HepG2 (cell line): ENCODE data around the gene ABHD1. TPM values are rescaled to one million over a fixed set of nuclear protein-coding genes. Genes with fewer than 3 reads are reported as not detected.

Source experiments
- ARID5B ChIP-seq: IDR thresholded peaks from 2 replicates; pipeline ENCODE4 v1.4.0; 2020; ENCODE audit warnings: mild to moderate bottlenecking, missing genetic modification reagents
- ATF1 ChIP-seq: IDR thresholded peaks from 2 replicates; pipeline ENCODE4 v1.6.1; 2016; ENCODE audit warnings: mild to moderate bottlenecking, control low read depth
- CBFB ChIP-seq: sonication (generic); formaldehyde crosslinking; IDR thresholded peaks from 2 replicates; pipeline ENCODE4 v1.4.0; 2020; ENCODE audit warnings: missing genetic modification reagents
- CTCF ChIP-seq: sonication (generic); formaldehyde crosslinking; IDR thresholded peaks from 2 replicates; pipeline ENCODE4 v1.5.0; 2020; ENCODE audit warnings: mild to moderate bottlenecking, missing genetic modification reagents, moderate library complexity
- HDAC6 ChIP-seq: fragments of 200-600 bp; sonication (generic); IDR thresholded peaks from 2 replicates; pipeline ENCODE4 v1.7.0; 2017; ENCODE audit warnings: mild to moderate bottlenecking, antibody characterized with exemption, low read length, low read depth
- HMG20B ChIP-seq: conservative IDR thresholded peaks from 2 replicates; pipeline ENCODE4 v1.6.1; 2016; ENCODE audit warnings: missing genetic modification reagents, missing compliant biosample characterization
- ISX ChIP-seq: sonication (generic); formaldehyde crosslinking; conservative IDR thresholded peaks from 2 replicates; pipeline ENCODE4 v1.5.0; 2020; ENCODE audit warnings: missing genetic modification reagents
- KLF6 ChIP-seq: IDR thresholded peaks from 2 replicates; pipeline ENCODE4 v1.8.0; 2016; ENCODE audit warnings: missing biosample characterization, missing genetic modification reagents
- MBNL3 ChIP-seq: fragments of 250-450 bp; sonication (Bioruptor Pico); conservative IDR thresholded peaks from 2 replicates; pipeline ENCODE4 v1.8.0; 2022; ENCODE audit warnings: mild to moderate bottlenecking, inconsistent platforms
- MIER3 ChIP-seq: IDR thresholded peaks from 2 replicates; pipeline ENCODE4 v1.6.1; 2016; ENCODE audit warnings: missing compliant biosample characterization, borderline replicate concordance
- PHF8 ChIP-seq: sonication (generic); formaldehyde crosslinking; IDR thresholded peaks from 2 replicates; pipeline ENCODE4 v1.5.0; 2020; ENCODE audit warnings: missing genetic modification reagents
- POLR2A ChIP-seq, 2 experiments: IDR thresholded peaks; 2 replicates each; pipeline ENCODE4 v1.6.1; 2011; ENCODE audit warnings: low read depth in 2 of 2, low read length in 2 of 2, mild to moderate bottlenecking in 1 of 2, moderate library complexity in 1 of 2; ENCODE audit not compliant: insufficient read depth in 1 of 2
- SKIL ChIP-seq: sonication (generic); formaldehyde crosslinking; IDR thresholded peaks from 2 replicates; pipeline ENCODE4 v1.8.0; 2022; ENCODE audit warnings: missing genetic modification reagents, mild to moderate bottlenecking, moderate library complexity, borderline replicate concordance
- SMARCE1 ChIP-seq: fragments of 450-650 bp; IDR thresholded peaks from 2 replicates; pipeline ENCODE4 v1.6.1; 2017; ENCODE audit warnings: borderline replicate concordance
- SRY ChIP-seq: sonication (generic); formaldehyde crosslinking; IDR thresholded peaks from 2 replicates; pipeline ENCODE4 v1.8.0; 2022; ENCODE audit warnings: mild to moderate bottlenecking, missing genetic modification reagents
- TARDBP ChIP-seq: sonication (generic); formaldehyde crosslinking; IDR thresholded peaks from 2 replicates; pipeline ENCODE4 v1.8.0; 2022; ENCODE audit warnings: mild to moderate bottlenecking, missing genetic modification reagents
- ZFY ChIP-seq: sonication (generic); formaldehyde crosslinking; IDR thresholded peaks from 2 replicates; pipeline ENCODE4 v1.4.0; 2020; ENCODE audit warnings: missing genetic modification reagents
- ZNF260 ChIP-seq: sonication (generic); formaldehyde crosslinking; IDR thresholded peaks from 2 replicates; pipeline ENCODE4 v1.4.0; 2020; ENCODE audit warnings: missing genetic modification reagents, low read depth, mild to moderate bottlenecking, borderline replicate concordance
- ZNF296 ChIP-seq: sonication (generic); formaldehyde crosslinking; conservative IDR thresholded peaks from 2 replicates; pipeline ENCODE4 v1.5.0; 2020; ENCODE audit warnings: mild to moderate bottlenecking, missing genetic modification reagents
- ZNF546 ChIP-seq: sonication (generic); formaldehyde crosslinking; conservative IDR thresholded peaks from 2 replicates; pipeline ENCODE4 v1.8.1; 2023; ENCODE audit warnings: mild to moderate bottlenecking, missing genetic modification reagents
- ZNF550 ChIP-seq: sonication (generic); formaldehyde crosslinking; IDR thresholded peaks from 2 replicates; pipeline ENCODE4 v1.4.0; 2020; ENCODE audit warnings: mild to moderate bottlenecking, missing genetic modification reagents, borderline replicate concordance
- ZNF605 ChIP-seq: sonication (generic); formaldehyde crosslinking; IDR thresholded peaks from 2 replicates; pipeline ENCODE4 v1.8.0; 2022; ENCODE audit warnings: mild to moderate bottlenecking, missing genetic modification reagents
- ZNF816 ChIP-seq: sonication (generic); formaldehyde crosslinking; IDR thresholded peaks from 2 replicates; pipeline ENCODE4 v1.8.0; 2022; ENCODE audit warnings: missing genetic modification reagents, mild to moderate bottlenecking, borderline replicate concordance
- ZSCAN22 ChIP-seq: sonication (generic); formaldehyde crosslinking; IDR thresholded peaks from 2 replicates; pipeline ENCODE4 v1.4.0; 2020; ENCODE audit warnings: mild to moderate bottlenecking, missing genetic modification reagents
- polyA plus RNA-seq, 8 experiments: library from polyadenylated mRNA; depleted of rRNA in 3 of 8; stranded (reverse) in 7 of 8; unstranded in 1 of 8; fragments of >200 nt; fragmentation: Illumina TruSeq in 4 of 8; extraction: Trizol in 4 of 8; gene quantifications; 2 replicates each; pipeline versions ENCODE4 v1.2.1 to v1.2.3, GENCODE V29; 2011 to 2016; ENCODE audit warnings: low read depth in 4 of 8, missing spikeins in 1 of 8, mixed read lengths in 1 of 8; ENCODE audit not compliant: insufficient read depth in 1 of 8
- total RNA-seq, 5 experiments: library from RNA; depleted of rRNA; stranded (reverse); fragments of >200 nt; fragmentation: Illumina TruSeq; extraction: Trizol; gene quantifications; 2 replicates each; pipeline ENCODE4 v1.2.3, GENCODE V29; 2016; ENCODE audit warnings: low read depth in 1 of 5

The ABHD1 gene
- total and polyA plus RNA-seq, 2 of the 13 experiments (the other 11 are each of a cell fraction or from before 2014, with no cell fraction given) = 0.04 to 0.81 TPM

- TF ChIP-seq ZNF550 (CRISPR knock-in tag) (no peak), ATF1 (CRISPR knock-in tag) (no peak), TARDBP (CRISPR knock-in tag) (no peak), ZSCAN22 (CRISPR knock-in tag) (no peak), ZNF260 (CRISPR knock-in tag) (no peak), POLR2A (IDR thresholded peaks at IDR 0.05; ENCODE audit: insufficient read depth in 1 of 2, low read depth in 2 of 2, low read length in 2 of 2) (peak in 1 of 2 experiments; percentile 53; a peak in 2 of 4 replicates), ZNF546 (CRISPR knock-in tag) (no peak), SMARCE1 (no peak), CBFB (CRISPR knock-in tag) (0 out of 2 replicates have a peak, but pooled peaks have one; percentile 18), SKIL (CRISPR knock-in tag) (no peak), ZFY (CRISPR knock-in tag) (no peak), ZNF296 (CRISPR knock-in tag) (no peak), MBNL3 (CRISPR knock-in tag) (no peak), CTCF (CRISPR knock-in tag) (peak; percentile 11; the same call in 1 of the 2 replicates), HDAC6 (no peak), ZNF816 (CRISPR knock-in tag) (0 out of 2 replicates have a peak, but pooled peaks have one; percentile 44), ISX (CRISPR knock-in tag) (no peak), SRY (CRISPR knock-in tag) (no peak), ZNF605 (no peak), MIER3 (CRISPR knock-in tag) (peak; percentile 26; the same call in 1 of the 2 replicates), ARID5B (CRISPR knock-in tag) (no peak), PHF8 (0 out of 2 replicates have a peak, but pooled peaks have one; percentile 21), KLF6 (CRISPR knock-in tag) (no peak), HMG20B (no peak)
Observed at GRCh38 chr2:27128668-27129571, 5.3 kb downstream of the ABHD1 start (continued).
